Stimulated activated CD4-positive, alpha-beta T cell treated with anti-CD3 and anti-CD28 coated beads, Interleukin-2, amount 100 ng/mL, for 24 hours (primary cell): Measurements from ENCODE around the gene CCDC197.

ENCODE experiments used
- DNase-seq, 2 donors: peaks; one replicate each; pipeline ENCODE4 v3.0.0-alpha.2; 2020

CCDC197 gene

DNA sequence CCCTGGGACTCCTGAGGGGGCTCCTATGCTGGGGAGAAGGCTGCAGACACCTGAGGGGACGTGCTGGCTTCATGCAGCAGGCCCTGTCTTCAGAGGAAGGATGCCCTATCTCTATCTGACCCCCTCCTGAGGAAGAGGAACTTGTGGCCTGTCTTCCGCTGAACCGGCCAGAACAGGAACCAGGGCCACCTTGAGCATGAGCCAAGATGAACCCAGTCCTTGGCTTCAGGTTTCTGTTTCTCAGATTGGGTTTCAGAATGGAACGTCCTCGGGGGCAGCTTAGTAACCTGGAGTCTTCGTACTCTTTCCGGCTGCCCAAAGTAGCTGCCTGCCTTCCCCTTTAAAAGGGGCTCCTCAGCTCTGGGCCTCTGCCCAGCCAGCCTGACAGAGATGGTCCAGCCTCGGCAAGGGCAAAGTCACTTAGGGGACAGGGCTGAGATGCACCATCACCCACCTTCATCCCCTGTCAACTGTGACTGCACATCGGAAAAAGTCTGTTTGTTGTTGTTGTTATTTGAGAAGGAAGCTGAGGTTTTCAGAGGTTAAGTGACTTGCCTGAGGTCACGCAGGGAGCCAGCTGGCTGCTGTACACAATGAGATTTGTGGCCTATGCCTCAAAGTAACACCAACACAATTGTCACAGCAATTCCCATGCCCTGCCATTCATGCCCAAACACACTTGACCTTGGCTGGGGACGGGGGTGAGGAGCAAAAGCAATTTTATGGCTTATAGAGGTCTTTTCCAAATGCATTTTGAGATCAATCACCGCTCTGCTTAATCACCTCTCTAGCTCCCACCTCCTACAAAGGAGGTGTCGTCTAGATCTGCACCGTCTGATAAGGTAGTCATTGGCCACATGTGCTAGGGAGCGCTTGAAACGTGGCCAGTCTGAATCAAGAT is 34.1 kb upstream of the CCDC197 start:
- DNase-seq: peak in 1 of 2 donors; percentile 54

DNA sequence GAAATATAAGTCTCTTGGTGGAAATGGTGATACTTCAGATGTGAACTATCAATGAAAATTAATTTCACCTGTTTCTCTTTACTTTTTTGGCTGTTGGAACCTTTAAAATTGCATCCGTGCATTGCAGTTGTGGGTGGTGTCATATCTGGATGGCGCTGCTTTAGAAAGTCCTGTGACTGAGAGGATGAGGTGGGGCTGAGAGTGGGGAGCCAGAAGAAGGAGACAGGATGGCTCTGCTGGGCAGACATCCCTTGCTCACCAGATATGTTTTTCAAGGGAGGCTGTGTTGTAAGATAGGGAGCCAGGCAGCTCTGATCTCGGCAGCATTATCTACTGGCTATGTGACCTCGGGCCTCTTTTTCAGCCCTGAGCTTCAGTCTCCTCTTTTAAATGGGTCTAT is 33.4 kb upstream of the CCDC197 start:
- DNase-seq: no peak

DNA sequence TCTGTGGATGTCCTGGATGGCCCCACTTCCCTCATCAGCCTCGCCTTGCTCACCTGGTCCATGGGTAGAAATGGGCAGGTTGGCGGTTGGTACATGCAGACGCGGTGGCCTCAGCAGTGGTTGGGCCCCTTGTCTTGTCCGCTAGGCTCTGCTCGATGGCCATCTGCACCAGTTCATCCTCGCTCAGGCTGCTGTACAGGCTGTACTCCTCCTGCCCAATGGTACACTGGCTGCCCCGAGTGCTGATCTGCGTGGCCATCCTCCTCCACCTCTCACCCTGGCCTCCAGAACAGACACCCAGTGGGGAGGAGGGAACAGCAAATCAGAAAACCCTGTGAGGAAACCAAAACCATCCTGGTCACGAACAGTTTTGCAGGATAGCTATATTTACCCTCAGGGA is 32.8 kb upstream of the CCDC197 start:
- no peak for DNase-seq

DNA sequence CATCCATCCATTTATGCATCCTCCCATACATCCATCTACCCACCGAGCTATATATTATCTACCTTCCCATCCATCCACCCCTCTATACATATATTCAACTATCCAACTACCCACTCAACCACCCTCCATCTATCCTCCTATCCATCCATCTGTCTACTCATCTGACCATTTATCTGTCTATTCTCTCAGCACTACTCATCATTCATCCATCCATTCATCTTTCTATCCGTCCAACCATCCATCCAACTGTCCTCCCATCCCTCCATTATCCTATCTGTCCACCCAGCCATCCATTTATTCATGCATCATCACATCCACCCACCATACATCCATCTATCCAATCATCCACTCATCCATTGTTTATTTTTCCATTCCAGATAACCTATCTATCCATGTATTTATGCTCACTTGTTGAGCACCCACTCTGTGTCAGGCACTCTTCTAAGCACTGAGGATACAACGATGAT is 32.2 kb upstream of the CCDC197 start:
- DNase-seq: no peak

DNA sequence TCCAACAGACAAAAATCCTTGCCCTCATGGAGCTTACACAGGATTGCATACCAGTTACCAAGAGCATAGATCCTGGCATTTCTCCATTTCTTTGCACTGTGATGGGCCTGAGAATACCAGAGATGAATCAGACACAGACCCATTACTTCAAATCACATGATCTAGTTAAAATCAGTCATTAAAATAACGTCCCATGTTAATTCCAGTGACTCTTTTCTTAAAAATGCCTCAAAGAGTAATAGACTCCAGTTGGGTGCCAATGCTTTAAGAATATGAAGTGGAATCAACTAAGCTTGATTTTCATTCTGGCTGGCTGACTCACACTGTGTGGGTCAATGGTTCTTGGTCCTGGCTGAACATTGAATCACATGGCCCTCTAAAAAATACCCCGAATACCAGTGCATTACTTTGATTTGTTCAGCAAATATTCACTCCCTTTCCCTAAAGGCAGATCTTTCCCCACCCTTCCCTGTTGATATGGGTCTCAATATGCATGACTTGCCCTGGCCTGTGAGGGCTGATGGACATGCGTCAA is 31.7 kb upstream of the CCDC197 start:
- DNase-seq: no peak

DNA sequence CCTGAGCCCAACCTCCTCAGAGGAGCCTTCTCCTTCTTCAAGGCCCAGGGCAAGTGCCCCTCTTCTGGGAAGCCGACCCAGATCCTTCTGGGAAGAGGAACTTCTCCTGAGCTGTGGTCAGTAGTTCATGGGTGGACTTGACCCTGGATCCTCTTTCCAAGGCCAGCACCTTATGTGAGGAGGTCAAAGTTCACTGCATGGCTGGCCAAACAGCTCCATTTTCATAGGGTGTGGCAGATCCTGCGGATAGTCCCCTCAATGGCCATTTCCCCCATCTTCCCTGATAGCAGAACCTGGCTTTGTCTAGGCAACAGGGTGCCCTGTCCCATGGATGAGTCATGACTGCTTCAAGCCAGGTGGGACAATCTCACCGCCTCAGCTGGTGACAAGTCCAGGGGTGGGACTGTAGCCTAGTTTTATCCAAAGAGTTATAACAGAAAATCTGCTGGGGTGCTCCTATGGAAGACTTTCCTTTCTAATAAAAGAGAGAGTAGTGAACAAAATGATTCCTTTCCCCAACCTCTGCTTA is 31.1 kb upstream of the CCDC197 start:
- no peak for DNase-seq

DNA sequence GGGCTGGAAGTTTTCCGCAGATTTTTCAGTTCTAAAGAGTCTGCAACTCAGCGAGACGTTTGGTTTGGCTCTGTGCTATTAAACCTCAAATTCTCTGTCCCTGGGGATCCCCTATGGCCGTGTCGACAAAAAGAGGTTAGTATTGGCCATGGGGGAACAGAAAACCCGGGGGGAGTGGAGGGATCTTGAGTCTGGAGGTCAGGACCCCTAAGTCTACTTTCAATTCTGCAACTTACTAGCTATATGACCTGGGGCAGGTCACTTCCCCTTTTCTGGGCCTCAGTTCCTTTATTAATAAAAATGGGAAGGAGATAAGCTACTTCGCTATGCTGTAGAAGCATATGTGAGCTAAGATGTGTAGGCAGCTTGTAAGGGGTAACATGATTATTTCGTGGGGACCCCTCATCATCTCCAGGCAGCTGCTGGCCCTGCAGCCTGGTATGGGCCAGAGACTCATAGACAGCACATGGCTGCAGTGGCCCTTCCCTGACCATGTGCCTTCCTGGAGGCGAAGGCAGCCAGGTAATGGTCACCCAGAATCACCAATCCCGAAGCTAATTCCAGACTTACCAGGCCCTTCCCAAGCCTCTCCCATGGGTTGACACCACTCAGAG is 29.4 kb upstream of the CCDC197 start:
- DNase-seq: no peak

DNA sequence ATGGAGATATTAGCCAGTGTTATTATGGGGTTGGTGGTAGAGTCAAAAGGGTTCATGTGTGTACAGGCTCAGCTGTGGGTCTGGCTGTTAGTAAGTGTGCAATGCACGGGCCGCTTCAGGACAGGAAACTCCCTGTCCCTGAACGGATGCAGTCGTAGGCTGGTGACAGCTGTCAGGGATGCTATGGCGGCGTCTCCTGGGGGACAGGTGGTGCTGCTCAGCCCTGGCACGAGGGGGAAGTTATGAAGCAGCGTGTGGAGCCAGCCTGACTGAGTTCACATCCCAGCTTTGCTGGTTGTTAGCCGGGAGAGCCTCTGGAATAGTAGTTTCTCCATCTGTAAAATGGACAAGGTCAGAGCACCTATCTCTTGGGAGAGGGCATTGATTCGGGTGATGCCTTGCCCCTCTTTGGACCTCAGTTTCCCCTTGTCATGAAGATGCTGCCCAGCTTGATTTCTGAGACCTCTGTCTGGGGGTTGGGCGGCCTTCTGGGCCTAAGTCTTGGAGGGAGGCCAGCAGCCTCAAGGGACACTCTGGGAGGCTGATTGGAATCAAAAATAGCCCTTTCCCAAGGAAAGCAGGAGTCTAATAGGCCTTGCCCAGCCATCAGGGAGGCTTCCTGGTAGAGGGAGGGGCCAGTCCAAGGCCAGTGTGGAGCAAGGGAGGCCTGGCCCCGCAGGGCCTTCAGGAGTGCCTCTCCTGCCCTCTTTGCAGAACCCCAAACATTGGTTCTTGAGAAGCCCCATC is 27.8 kb upstream of the CCDC197 start:
- no peak for DNase-seq

DNA sequence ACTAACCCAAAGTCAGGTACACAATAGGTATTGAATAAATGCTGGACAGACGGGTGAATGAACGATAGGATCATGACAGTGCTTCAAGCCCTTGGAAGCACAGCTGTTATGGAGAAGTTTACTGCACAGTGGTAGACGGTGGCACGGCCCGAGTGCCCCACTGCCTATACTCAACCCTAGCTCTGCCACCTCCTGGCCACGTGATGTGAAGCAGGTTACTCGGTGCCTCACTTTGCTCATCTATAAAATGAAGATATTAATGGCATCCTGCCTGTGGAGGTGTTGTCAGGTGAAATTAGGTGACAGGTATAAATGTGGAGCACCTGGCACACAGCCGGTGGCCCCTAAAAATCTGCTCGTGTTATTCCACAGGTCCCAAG is 26.5 kb upstream of the CCDC197 start:
- DNase-seq: peak; percentile 67 to 75

DNA sequence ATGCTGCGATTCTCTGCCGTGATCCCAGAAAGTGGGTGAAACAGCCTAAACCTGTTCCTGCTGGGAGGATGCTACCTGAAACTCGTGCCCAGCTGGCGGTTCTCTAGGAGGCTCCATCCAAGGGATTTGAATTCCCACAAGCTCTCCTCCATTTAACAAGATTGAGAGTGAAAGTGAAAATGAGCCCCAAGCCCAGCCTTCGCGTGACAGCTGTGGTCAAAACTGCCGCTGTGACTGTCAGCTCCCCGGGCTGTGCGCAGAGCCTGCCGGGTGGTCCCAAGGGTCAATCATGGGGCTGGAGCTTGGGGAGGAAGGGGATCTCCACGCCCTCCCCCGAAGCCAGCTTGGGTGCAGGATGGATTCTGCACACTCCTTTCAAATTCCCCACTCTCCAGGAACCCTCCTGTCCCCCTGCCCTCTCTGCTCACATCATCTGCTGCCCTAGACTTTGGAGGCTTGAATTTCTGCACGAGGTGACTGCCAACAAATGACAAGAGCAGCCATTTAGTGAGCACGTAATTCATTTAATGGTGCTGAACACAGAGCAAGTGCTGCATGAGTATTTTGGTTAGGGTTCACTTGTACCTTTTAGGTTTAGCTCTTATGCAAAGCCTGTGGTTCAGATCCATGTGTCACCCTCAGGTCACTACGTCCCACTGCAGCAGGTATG is 26.0 kb upstream of the CCDC197 start:
- peak; percentile 67 to 73 for DNase-seq

DNA sequence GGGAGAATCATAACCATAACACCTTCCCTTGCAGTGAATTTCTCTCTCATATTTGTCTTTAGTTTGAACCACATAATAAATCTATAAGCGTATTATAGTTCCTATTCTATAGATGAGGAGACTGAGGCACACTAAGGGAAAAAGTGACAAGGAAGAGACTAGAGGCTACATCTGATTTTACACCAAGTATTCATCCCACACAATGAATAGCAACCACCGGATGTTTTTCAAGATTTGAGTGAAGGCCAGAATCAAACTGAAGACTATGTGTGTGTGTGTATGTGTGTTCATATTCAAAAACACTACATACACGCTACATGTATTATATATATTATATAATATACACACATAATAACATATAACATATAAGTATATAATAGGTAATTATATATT is 25.5 kb upstream of the CCDC197 start:
- DNase-seq: no peak

DNA sequence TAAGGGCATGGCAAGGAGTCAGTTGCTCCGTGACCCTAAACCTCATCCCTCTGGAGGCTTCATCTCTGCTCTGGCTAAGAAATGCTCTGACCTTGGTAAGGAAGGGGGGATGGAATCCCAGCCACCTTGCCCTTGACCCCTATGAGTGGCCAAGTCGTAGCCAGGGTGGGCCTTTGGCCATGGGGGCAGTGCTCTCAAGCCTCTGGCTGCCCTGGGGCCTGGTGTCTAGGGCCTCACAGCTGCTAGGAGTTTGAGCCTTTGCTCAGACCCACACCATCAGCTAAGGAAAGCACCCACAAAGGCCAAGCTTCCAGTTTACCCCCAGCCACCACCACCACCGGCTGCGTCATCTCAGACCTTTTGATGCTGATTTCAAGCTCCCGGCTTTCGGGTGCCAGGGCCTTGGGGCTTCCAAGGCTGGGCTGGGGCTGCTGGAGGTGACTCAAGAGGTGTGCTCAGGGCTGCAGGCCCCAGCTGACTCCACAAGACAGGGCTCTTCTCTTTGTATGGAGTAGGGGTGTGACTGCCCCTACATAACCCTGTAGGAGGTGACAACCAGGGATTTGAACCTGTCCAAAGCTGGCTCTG is 24.4 kb upstream of the CCDC197 start:
- no peak for DNase-seq

DNA sequence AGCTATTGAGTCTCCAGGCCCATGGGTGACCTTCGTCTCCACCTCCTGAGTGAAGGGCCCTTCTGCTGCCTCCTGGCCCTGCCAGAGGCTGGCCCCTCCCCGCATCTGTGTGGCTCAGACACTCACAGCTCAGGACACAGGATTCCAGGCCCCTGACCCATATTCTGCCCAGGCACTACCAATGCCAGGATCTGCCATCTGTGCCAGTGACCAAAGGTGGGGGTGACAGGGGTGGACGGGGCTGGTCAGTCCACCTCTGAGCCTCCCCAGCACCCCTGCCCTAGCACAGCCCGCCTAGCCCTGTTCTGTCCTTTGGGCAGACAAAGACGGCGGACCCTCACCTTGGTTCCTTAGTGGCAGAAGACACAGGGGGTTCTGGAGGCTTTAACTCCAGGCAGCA is 23.5 kb upstream of the CCDC197 start:
- no peak for DNase-seq

DNA sequence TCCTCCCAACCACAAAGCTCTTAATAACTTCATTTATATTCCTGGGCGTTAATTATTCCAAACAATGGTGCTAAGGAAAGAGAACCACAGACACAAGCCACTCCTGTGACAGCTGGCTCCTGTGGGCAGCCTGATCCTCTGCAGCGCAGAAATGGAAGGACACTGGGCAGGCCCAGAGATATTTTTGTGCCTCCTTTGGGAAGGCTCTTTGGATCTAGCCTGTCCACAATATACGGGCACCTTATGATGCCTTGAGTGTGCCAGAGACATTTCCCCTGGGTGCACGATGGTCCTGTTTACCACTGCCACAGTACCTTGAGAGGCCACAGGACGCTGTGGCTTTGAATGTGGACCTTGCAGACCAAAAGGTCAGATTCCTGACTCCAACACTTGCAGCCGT is 22.8 kb upstream of the CCDC197 start:
- no peak for DNase-seq

DNA sequence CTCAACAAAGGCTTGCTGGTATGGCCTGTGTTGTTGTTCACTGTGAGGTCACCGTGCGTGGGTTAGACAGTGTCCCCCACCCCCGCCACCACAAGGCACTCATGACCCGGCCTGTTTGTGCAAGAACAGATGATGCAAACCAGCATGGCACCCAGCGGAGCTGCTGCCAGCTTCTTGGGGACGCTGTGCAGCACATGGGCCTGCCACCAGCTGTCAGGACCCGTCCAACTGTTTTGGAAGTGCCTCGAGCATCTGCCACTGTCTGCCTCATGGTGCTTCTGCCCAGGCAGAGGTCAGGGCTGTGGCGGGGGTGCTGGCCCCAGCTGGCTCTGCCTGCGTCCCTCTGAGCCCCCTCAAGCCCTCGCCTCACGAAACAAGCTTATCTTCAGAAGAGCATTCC is 22.3 kb upstream of the CCDC197 start:
- DNase-seq: no peak

DNA sequence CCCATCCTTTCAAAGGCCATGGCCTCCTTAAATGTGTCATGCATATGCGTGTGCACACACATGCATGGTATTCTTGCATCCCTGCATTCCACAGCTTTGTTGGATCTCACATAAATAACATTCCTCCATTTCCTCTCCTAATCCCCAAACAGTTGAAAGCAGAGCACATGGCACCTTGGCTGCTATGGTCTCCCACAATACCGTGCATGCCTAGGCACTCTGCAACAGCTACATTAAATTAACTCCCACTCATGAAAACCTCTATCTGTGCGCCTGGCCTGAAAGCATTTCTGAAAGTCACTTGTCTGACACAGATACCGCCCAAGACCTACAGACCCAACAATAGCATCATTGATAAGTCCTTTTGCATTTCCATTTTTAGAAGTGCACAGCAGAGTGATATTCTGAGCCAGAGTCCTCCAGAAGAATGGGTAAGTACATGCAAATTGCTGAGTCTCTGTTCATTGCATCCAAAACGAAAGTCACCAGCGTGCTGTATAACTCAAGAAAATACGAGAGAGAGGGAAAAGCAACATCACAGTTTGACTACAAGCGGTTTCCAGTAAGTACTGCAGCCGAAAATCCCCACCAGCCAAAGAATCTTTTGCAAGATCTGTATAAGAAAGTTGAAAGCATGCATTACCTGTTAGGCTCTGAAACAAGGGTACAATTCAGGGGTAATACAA is 21.2 kb upstream of the CCDC197 start:
- peak in 1 of 2 donors; percentile 55 for DNase-seq

DNA sequence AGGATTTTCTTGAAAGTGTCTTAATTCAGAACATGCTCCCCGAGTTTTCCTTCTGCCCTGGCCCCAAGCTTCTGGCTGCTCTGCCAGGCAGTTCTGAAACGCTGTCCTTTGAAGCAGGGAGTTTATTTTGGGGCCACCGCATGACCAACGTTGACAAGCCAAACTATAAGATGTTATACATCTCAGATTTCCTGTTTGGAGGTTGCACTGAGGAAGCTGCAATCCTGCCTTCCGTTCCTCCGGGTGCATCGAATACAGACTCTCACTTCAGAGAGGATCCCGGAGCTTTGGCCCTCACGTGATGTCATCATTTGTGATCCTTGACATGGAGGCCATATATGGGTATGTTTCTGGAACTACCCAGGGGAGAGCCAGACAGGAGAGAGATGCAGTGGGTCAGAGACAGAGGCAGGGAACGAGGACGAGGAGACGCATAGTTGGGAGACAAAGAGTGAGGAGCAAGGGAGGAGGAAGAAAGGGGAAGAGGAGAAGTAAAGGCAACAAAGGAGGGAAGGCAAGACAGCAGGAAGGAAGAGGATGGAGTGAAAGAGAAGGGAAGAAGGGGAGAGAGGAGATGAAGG is 20.5 kb upstream of the CCDC197 start, which contains the start of gene ASB2:
ASB2 (minus strand) TSS at position 94 of the 581 bp plus-strand sequence. CDS start 12,031 bp downstream, outside the sequence.
- peak in 1 of 2 donors; percentile 29 for DNase-seq

DNA sequence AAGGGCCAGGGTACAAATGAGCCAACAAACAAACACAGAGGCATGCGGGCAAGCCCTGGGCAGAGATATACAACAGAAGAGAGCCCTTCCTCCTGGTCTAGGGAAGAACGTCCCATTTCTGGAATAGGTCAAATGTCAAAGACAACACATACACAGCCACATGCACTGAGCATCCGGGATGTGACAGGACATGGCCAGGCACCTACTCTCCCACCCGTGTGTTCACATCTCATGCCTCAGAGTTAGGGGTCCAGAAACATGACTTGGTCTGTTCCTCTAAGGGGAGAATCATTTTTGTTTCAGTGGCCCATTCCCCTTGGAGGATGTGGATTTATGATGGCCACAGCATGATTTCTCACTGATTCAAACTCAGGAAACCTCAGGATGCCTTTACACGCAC is 19.9 kb upstream of the CCDC197 start:
- no peak for DNase-seq

DNA sequence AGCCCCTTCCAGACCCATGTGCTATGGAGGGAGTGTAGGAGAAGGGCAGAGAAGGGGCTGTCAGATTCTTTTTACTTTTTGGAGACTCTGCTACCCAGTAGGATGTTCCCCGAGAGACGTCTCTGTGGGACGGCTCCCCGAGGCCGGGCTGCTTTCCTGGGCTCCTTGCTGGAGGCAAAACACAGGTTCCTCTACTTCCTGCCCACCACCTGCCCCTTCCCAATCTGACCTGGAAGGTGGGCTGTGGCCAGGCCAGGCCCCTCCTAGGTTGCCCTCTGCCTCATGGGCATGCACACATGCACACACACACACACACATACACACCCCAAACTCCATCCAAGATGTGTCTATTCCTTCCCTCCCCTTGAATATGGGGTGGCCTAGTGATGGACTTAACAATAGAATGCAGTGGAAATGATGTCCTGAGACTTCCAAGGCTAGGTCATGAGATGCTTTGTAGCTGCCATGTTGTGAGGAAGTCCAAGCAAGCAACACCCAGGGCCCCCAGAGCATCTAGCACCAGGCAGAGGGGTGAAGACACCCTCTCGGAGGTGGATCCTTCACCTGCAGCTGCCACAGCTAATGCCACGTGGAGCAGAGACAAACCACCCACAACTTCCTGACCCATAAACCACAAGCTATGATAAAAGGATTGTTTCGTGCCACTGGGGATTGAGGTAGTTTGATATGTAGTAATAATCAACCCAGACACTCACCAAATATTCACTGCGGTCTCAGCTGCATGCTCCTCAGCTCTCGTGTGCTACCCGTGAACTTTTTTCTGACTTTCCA is 19.1 kb upstream of the CCDC197 start:
- DNase-seq: peak; percentile 74 to 83

DNA sequence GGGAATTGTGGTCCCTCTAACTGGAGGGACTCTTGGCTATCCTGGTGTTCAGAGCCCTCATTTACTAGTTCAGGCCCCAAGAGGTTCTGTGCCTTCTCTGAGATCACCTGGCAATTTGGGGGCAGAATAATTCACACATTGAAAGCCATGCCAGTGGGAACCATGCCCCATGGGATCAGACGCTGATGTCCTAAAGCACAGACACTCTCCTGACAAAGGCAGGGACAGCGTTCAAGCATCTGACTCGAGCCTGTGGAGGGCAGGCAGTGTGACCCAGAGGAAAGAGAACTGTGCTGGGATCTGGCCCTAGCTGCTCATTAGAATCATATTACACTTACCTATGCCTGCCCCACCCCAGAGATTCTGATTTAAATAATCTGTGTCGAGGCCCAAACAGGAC is 18.4 kb upstream of the CCDC197 start:
- peak in 1 of 2 donors; percentile 32 for DNase-seq
